ENCODE measurements around the gene GDI1.
A peak's percentile ranks its signal among the peaks of the same experiment; 100 is the strongest.

Gene GDI1

GRCh38 chrX:154464806-154465365 lies 27.9 kb downstream of the GDI1 start:
- no peak for DNase-seq

DNA sequence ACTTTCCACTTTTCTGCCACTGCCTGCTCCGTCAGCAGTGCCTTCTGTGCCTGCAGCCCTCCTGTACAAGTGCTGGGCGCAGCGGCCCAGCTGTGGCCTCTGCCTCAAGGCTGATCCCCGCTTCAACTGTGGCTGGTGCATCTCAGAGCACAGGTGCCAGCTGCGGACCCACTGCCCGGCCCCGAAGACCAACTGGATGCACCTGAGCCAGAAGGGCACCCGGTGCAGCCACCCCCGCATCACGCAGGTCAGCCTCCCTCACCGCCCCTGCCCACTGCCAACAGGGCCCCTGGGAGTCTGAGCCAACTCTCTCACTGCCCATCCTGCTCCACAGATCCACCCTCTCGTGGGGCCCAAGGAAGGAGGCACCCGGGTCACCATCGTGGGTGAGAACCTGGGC lies 28.6 kb downstream of the GDI1 start:
- DNase-seq: no peak

DNA sequence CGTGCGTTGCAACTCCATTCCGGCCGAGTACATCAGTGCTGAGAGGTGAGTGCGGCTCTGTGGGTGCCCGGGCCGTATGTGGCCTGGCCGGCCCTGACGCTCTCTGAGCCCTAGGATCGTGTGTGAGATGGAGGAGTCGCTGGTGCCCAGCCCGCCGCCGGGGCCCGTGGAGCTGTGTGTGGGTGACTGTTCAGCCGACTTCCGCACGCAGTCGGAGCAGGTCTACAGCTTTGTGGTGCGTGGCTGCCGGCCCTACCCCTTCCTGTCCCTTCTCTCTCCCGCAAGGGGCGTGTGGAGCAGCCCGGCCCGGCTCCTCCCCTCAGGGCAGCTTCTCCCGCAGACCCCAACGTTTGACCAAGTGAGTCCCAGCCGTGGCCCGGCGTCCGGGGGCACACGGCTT lies 29.1 kb downstream of the GDI1 start:
- no peak for DNase-seq

- DNase-seq: no peak
These were observed 30.0 kb downstream of the GDI1 start for GRCh38 chrX:154466907-154467306.

- no peak for DNase-seq
These were observed 30.6 kb downstream of the GDI1 start for GRCh38 chrX:154467556-154467955.

- no peak for DNase-seq
These were observed 31.3 kb downstream of the GDI1 start for GRCh38 chrX:154468217-154468616.

GRCh38 chrX:154469114-154469513 lies 32.2 kb downstream of the GDI1 start:
- DNase-seq: no peak

DNA sequence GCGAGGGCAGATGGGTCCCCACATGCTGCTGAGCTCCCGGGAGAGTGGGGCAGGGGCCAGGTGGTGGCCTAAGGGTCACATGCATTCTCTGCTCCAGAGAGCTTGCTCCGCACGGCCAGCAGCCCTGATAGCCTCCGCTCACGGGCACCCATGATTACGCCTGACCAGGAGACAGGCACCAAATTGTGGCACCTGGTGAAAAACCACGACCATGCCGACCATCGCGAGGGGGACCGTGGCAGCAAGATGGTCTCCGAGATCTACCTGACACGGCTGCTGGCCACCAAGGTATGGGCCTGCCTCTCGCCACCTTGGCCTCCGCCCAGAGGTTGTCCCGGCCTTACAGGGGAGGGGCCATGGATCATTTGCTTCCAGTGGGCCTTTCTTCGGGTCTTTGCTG lies 32.9 kb downstream of the GDI1 start:
- no peak for DNase-seq

- no peak for DNase-seq
These were observed 33.5 kb downstream of the GDI1 start for GRCh38 chrX:154470434-154470833.

- no peak for DNase-seq
These were observed 34.1 kb downstream of the GDI1 start for GRCh38 chrX:154470914-154471568.

DNA sequence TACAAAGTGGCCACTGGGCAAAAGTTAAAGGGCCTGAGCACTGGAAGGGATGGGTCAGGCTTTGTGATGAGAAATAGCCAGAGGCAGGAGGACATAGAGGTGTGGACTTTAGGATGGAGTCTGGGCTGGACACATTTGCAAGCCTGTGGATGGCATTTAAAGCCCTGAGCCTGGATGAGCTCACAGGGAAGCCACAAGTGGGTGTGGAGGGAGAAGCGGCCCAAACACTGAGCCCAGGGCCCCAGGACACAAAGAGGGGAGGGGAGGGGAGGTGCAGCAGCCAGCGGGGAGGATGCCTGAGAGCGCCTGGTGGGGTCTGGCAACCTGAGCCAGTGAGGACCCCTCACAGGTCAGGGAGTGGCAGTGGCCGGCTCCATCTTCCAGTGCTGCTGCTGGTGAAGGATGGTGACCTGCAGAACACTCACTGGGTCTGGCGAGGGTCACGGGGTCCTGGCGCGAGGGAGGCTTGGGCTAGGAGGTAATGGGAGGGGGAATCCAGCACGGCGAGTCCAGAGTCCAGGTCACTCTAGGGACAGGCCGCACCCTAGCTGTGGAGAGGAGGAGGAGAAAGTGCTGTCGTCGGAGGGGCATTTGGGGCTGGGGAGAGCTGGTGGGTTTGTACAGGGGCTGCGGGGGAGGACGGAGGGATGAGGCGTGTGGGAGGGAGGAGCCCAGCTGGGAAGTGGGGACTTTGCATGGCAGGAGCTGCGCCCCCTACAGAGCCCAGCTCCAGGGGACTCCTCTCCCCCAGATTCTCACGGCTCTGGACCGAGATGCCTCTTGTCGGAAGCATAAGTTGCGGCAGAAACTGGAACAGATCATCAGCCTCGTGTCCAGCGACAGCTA lies 35.1 kb downstream of the GDI1 start:
- DNase-seq: no peak

DNA sequence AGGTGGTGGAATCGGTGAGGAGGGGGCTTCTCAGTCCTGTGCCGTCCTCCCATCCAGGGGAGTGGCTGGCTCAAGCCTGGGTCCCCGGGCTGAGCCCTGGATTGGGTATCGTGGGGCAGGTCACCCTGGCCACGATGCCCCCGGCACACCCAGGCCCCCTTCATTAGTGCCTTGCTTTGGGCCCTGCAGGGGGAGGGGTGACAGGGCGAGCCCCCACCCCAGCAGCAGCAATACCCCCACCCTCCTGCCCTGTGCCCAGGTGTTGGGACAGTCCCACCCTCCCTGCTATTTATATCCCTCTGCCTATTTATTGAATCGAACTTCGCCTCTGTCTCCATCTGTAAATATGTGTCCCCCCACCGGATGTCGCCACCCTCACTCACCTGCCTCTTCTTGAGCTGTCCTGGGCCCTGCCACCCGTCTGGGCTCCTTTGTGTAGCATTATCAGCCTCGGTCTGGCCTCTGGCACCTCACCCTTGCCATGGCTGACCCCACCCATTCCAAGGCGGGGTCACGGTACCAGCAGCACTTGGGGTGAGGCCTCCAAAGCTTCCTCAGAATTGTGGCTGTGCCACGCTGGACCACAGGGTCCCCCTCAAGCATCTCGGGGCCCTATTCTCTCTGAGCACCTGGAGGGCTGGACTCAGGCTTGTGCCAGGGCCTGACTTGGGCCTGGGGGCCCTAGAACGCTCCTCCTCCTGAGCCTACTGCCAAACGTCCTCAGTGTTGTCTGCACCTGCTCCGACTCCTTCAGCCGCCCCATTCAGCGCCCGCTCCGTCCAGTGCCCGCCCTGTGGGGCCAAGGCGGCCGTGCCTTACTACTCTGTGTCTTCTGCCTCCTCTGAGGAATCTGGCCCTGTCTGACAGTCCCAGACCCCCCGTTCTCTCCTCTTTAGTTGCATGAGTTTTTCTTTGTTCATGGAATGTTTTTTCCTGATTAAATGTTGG lies 36.0 kb downstream of the GDI1 start:
- DNase-seq: no peak

DNA sequence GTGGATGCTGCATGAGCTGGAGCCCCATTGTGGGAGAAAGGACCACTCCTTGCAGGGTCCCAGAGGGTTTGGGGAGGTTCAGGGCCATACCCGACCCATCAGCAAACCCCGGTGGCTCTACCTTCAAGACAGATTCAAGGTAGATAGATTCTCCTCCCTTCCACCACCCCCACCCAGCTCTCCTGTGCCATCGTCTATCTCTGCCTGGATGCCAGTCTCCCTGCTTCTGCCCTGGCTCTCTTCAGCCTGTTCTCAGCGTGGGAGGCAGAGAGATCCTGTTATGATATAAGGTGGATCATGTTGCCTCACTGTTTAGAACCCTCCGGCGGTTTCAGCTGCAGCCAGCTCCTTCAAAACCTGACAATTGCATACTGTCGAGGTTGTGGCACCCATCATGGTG lies 36.7 kb downstream of the GDI1 start:
- DNase-seq: no peak

- no peak for DNase-seq
These were observed 39.9 kb downstream of the GDI1 start for GRCh38 chrX:154476821-154477220.

DNA sequence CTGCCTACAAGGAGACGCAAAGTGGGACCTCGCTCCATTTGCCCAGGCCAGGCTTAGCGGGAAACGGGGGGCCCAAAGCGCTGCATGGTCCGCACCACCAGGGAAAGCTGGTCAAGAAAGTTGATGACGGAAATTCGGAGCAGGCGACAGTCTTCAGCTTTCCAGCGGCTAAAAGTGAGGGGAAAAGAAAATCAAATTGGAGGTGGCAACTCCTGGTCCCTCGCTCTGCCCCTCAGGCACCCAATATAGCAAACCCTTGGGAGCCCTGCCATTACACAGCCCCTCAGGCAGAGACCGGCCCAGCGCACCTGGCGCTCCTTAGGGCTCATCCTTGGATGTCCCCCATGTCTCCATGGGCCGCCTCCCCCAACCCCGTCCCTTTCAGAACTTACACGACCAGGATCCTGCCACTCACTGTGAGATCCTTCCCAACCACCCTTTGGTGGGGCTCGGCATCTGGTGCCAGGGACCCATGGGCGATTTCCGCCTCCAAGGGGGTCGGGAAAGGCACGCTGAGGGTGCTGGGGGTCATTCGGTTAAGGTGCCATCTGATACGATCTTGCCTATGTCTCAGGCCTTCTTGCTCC lies 41.0 kb downstream of the GDI1 start:
- no peak for DNase-seq

DNA sequence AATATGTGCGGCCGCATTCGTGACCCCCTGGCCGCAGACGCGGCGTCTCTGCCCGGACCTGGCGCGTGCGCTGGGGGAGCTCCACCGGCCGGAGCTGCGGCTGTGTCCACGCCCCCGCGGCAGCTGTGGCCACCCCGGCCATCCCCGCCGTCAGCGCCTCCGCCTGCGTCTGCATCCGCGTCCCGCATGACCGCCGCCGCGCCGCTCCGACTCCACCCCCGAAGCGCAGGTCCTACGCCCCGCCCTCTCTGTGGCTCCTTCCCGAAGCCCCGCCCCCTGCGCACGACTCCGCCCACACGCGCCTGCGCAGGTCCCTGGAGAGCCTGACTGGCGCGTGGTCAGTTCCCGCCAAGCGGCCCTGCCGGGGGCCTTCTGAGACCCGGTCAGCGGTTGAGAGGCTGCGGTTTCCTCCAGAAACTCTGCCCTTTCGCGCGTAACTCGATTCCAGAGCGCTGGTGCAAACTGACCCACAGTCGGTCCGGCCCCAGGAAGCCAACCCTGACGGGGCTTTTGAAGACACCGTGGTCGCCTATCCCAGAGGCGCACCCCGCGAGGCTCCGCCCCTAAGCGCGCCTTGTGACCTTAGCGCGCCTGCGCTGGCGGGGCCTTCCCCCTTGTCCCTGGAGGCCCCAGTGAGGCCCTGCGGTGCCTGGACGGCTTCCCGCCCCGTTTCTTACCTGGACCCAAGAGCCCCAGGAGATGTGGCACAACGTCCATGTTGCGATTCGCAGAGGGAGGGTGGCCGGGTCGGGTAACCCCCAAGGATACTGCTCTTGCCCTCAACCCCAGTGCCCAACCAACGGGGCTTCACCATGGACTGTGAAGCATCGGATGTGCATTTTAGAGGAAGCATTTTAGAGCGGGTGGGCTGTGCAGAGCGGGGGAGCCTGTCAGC lies 42.0 kb downstream of the GDI1 start, which contains the start of gene LAGE3:
Gene LAGE3, minus strand, starts transcription at position 554 of the 895 bp plus-strand sequence. Its CDS starts 366 bp downstream, at position 188.
- DNase-seq: peak; percentile 90

DNA sequence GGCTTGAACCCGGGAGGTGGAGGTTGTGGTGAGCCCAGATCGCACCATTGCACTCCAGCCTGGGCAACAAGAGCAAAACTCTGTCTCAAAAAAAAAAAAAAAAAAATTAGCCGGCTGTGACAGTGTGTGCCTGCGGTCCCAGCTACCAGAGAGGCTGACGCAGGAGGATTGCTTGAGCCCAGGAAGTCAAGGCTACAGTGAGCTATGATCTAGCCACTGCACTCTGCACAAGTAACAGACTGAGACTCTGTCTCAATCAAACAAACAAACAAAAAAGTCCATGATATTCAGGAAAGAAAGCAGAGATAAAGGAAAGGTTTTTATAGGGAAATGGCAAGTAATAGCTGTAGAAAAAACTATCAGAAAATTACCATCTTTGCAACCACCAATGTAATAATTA lies 44.2 kb downstream of the GDI1 start:
- no peak for DNase-seq

- DNase-seq: no peak
These were observed 45.1 kb downstream of the GDI1 start for GRCh38 chrX:154481911-154482601.

- DNase-seq: no peak
These were observed 45.8 kb downstream of the GDI1 start for GRCh38 chrX:154482786-154483185.

DNA sequence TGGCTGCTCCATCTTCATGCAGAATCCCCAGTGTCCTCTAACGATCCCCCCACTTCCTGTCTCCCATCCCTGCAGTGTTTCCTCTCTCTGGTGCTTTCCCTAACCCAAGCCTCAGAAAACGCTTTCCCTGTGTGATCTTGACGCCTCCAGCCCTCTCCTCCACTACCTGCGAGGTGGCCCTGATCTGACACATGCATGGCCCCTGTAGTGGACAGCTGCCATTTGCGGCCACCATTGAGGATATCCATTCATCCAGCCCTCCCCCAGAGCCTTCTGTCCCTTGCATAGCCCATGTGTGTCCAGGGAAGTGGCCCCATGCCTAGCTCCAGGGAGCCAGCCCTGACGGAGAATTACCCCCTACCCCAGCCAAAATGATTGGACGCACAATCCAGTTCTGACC lies 46.4 kb downstream of the GDI1 start:
- DNase-seq: no peak

Data from NCI-H1092 (cell line).